Stimulated activated CD8-positive, alpha-beta memory T cell treated with anti-CD3 and anti-CD28 coated beads, Interleukin-7, amount 100 ng/mL, for 24 hours (primary cell): ENCODE measurements around the gene MOV10L1.
A peak's percentile ranks its signal among the peaks of the same experiment; 100 is the strongest.

Experiments
- DNase-seq: peaks from one replicate; pipeline ENCODE4 v3.0.0-alpha.2; 2020; ENCODE audit warnings: low read depth

Gene MOV10L1

GRCh38 chr22:50205781-50206569 is 116.2 kb downstream of the MOV10L1 start:
- DNase-seq: no peak

DNA sequence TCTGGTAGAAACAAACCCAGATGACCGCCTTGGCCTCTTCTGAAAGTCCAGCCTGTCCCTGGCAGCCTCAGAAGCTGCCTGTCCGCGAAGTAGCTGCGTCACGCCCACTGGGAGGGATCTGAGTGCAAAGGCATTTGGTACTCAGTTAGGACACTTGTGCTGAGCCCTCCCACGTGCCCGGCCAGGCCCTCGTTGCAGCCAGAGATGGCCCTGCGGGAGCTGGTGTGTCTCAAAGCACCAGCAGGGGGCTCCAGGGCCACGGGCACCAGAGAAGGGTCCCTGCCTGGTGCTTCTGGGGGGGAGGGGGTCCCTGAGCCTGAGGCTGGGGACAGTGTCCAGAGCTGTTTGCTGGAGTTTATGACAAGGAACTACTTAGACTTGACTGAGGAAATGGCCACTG is 116.8 kb downstream of the MOV10L1 start:
- no peak for DNase-seq

- DNase-seq: no peak
Observed at GRCh38 chr22:50207383-50208140, 117.8 kb downstream of the MOV10L1 start.

DNA sequence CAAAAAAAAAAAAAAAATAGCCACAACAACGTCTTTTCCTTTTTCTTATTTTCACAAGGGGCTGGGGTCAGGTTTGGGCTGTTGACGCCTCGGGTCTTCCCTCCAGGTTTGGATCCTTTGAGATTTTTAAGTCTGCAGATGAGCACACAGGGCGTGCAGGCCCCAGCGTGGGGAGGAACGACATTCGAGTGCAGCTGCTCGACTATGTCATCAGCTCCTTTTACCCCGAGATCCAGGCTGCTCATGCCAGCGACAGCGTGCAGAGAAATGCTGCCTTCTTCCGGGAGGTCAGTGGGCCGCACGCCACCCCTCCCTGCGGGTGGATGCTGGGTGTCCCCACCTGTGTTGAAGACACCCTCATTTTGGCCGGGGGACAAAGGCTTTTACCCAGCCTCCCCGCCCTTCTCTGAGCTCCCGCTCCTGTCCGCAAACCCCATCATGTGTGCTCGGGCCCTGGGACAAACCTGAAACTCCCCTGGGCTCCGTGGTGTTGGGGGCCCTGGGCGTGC is 118.7 kb downstream of the MOV10L1 start:
- DNase-seq: no peak

- no peak for DNase-seq
Observed at GRCh38 chr22:50208939-50209892, 119.4 kb downstream of the MOV10L1 start.

DNA sequence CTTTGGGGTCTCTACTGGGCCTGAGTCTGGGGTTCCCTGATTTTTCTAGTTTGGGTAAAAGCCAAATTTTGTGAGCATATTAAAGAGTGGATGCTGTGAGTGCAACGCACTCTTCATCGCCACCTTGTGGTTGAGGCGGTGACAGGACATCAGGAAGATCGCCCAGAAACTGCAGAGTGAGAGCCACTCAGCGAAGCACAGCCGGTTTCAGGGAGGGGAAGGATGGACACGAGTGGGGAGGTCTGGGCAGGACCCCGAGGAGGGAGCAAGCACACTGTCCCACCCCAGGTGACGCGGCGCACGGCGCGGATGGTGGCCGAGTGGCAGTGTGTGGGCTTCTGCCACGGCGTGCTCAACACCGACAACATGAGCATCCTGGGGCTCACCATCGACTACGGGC is 120.1 kb downstream of the MOV10L1 start:
- DNase-seq: peak; percentile 37

GRCh38 chr22:50210378-50211139 is 120.8 kb downstream of the MOV10L1 start:
- no peak for DNase-seq

- DNase-seq: no peak
Observed at GRCh38 chr22:50211147-50211546, 121.3 kb downstream of the MOV10L1 start.
